Fibroblast of peridontal ligament (primary cell): Measurements from ENCODE around the gene HES7.

ENCODE experiments used
- DNase-seq: peaks from one replicate; pipeline ENCODE4 v3.0.0-alpha.2; 2010; ENCODE audit errors: extremely low read depth

The HES7 gene

GRCh38 chr17:8155231-8155995, 31.5 kb upstream of the HES7 start:
- peak; percentile 40 for DNase-seq

- peak; percentile 24 for DNase-seq
Measured at GRCh38 chr17:8154608-8155155, 30.8 kb upstream of the HES7 start.

DNA sequence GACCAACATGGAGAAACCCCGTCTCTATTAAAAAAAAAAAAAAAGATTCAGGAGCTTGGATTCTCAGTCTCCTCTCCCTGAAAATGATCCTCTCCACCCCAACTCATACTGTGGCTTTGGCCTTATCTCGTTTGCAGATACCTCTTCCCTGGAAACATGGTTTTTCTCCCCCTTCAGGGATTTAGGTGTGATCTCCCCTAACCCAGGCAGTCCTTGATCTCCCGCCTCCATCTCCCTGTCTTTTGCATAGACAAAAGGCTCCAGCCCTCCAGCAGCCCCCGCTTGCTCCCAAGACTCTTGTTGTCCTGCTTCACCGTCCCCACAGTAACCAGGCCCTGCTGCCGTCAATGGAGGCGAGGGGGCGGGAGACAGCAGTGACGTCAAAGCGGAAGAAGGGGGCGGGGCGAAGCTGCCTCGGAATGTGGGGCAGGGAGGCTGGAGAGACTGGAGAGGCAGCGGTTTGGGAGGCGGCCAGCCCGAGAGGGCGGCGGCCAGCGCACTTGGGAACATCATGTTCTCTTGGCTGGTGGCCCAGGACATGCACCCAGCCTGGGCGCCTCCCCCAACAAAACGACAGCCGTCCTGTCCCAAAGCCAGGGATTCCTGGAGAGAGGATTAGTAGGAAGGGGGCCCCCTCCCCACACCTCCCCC, 30.2 kb upstream of the HES7 start:
- peak; percentile 99 for DNase-seq

GRCh38 chr17:8153525-8153956, 29.6 kb upstream of the HES7 start:
- DNase-seq = peak; percentile 95

GRCh38 chr17:8153031-8153451, 29.1 kb upstream of the HES7 start:
- no peak for DNase-seq

DNA sequence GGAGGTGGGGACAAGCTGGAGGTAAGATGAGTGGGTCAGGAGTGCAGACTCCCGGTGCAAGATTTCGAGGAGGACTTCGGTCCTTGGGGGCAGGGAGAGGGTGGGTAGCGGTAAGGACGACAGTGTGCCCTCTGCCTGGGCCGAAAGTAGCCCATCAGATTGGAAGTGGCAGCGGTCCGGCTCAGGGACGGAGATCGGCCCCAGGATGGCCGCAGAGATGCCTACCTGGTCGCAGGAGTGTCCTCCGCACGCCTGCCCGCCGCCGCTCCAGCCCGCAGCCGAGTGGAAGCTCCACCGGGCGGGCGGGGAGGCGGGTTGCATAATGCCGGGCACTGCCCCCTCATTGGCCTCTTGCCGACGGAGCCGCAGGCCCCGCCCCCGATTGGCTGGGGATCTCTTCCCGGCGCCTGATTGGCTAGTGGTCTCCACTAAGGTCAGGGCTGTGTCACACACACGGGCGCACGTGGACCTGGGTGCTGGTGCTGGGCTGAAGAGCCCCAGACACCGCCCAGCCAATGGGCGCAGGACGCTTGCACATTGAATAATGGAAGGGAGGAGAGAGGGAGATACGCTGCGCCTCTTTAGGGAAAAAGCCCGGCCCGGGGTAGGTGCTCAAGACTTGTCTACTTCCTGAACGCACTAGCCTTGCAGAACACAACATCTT, 28.3 kb upstream of the HES7 start, which contains the start of gene PER1:
PER1 (minus strand) TSS at position 293 of the 664 bp plus-strand sequence. CDS start 1,698 bp downstream, outside the sequence.
- peak; percentile 87 for DNase-seq

GRCh38 chr17:8151641-8152111, 27.8 kb upstream of the HES7 start:
- DNase-seq = peak; percentile 83

- DNase-seq = peak; percentile 85
Measured at GRCh38 chr17:8151120-8151640, 27.3 kb upstream of the HES7 start.

GRCh38 chr17:8150194-8151119, 26.6 kb upstream of the HES7 start:
- DNase-seq = no peak

DNA sequence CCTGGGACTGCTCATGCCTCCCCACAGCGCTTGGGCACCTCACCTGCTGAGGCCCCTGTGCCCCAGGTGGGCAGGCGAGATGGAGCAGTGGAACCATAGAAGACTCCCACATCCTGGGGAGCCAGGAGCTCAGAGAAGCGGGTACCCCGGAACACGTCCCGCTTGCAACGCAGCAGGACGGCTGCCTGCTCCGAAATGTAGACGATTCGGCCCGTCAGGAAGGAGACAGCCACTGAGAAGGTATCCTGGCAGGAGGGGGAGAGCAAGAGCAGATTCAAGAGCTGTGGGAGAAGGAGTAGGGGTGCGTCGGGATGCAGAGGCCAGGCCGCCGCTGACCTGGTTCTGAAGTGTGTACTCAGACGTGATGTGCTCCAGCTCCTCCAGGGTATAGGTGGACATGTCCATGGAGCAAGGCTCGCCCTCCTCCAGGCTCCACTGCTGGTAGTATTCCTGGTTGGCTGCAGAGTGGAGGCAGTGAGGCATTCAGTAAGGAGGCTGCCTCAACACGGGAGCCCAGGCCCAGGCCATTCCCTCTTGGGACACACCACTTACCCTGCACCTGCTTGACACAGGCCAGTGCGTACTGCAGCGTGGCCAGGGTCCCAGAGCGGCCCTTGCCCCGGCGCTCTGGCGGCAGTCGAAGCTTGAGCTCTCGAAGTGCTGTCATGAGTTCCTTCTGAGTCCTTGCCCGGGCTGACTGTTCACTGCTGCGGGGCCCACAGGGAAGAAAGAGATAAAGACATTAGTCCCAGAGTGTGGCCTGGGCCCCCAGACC, 25.7 kb upstream of the HES7 start:
- no peak for DNase-seq

GRCh38 chr17:8148560-8148959, 24.7 kb upstream of the HES7 start:
- no peak for DNase-seq

DNA sequence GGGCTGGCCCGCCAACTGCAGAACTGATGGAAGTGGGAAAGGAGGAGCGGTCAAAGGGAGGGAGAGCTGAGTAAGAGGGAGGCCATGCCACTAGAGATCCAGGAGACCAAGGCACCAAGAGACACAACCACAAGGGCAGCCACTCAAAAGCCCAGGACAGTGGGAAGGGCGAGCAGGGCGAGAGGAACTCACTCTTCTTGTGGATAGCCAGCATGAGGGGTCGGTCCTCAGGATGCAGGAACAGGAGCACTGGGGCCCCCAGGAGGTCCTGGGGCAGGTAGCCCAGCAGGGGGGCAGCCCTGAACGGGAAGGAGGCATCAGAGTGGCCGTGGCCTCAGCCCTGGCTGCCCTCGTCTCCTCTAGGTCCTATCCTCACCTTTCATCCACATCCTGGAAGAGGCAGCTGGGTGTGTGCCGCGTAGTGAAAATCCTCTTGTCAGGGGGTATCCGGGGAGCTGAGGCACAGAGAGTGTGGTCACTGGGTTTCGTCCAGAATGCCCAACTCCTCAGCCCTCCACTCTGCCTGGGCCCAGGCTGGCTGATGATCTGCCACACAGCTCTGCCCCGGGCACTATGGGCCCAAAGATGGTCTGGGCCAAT, 24.0 kb upstream of the HES7 start:
- no peak for DNase-seq

DNA sequence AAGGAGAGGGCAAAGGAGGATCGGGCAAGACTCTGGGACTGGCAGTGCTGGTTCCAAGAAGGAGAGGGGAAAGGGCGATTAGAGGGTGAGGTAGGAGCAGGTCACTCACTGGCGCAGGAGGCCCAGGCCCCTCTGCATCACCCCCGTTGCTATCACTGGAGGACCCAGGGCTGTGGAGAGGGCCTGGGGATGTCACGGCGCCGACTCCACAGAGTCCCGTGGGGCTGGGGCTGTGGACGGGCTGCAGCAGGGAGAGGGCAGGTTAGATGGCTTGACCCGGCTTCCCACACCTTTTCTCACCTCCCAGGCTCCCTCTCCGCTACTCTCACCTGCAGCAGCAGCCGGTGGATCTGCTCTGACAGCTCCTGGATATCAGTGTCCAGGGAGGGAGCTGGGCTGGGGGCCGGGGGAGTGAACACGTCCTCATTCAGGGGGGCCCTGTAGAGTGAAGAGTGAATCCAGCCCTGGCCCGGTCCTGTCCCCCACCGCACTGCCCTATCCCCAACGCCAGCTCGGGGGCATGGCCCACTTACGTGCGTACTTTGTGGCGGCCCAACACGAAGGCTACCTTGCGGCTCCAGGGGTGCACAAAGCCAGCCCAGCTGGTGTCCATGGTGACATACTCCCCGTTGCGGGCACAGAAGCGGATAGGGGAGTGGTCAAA, 23.4 kb upstream of the HES7 start:
- DNase-seq = no peak

- no peak for DNase-seq
Measured at GRCh38 chr17:8146381-8147140, 22.7 kb upstream of the HES7 start.

DNA sequence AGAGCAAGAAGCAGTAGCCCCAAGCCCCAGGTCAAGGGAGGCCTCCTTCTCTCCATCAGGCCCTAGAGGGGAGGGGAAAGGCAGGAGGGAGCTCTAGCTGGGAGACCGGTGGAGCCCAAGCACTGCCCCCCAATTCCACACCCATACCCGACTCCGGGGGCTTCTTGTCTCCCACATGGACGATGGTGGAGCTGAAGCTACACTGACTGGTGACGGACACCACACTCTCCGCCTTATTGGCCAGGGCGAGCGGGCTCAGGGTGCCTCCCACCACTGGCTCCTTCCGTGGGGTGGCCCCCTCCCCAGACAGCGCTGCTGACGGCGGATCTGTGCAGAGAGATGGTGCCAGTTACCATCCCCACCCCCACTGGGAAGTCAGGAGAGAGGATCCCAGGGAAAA, 21.9 kb upstream of the HES7 start:
- DNase-seq = no peak

- no peak for DNase-seq
Measured at GRCh38 chr17:8144401-8145231, 20.7 kb upstream of the HES7 start.

- DNase-seq = no peak
Measured at GRCh38 chr17:8143581-8144400, 19.9 kb upstream of the HES7 start.
